ENCODE data around the gene DIAPH1. TPM values are rescaled to one million over a fixed set of nuclear protein-coding genes. Genes with fewer than 3 reads are reported as not detected.

DIAPH1 gene
- total RNA-seq, 6 experiments from 2014 or later, result 105 to 119 (median 109) TPM

- H3K27me3 Mint-ChIP-seq (ENCODE audit: insufficient read depth), result peaks cover 14% of the 10 kb centered on the region
- H3K9me3 Mint-ChIP-seq, result no peaks in the 10 kb centered on the region
- peak overlapping the region; percentile 86 for H3K4me3 Mint-ChIP-seq
- peaks cover 51% of the 10 kb centered on the region for H3K4me1 Mint-ChIP-seq (ENCODE audit: low read depth)
- DNase-seq, result peak; percentile 71
- TF ChIP-seq CTCF (IDR thresholded peaks at IDR 0.05), result no peak
- peak overlapping the region; percentile 98 for H3K27ac Mint-ChIP-seq
- H3K36me3 Mint-ChIP-seq (ENCODE audit: low read depth), result peaks cover 30% of the 10 kb centered on the region
Measured at GRCh38 chr5:141507387-141508091, 111.3 kb downstream of the DIAPH1 start.

- H3K4me1 Mint-ChIP-seq (ENCODE audit: low read depth), result peaks cover 43% of the 10 kb centered on the region
- peaks cover 11% of the 10 kb centered on the region for H3K27me3 Mint-ChIP-seq (ENCODE audit: insufficient read depth)
- peaks cover 27% of the 10 kb centered on the region for H3K36me3 Mint-ChIP-seq (ENCODE audit: low read depth)
- TF ChIP-seq CTCF (IDR thresholded peaks at IDR 0.05), result no peak
- H3K4me3 Mint-ChIP-seq, result peak overlapping the region; percentile 86; the same call in 1 of the 2 replicates
- no peak for DNase-seq
- H3K9me3 Mint-ChIP-seq, result no peaks in the 10 kb centered on the region
- peak overlapping the region; percentile 98 for H3K27ac Mint-ChIP-seq
Measured at GRCh38 chr5:141506381-141507155, 112.2 kb downstream of the DIAPH1 start.

GRCh38 chr5:141504216-141504615, 114.6 kb downstream of the DIAPH1 start:
- TF ChIP-seq CTCF (IDR thresholded peaks at IDR 0.05), result no peak
- H3K36me3 Mint-ChIP-seq (ENCODE audit: low read depth), result peaks cover 15% of the 10 kb centered on the region; the same call in 1 of the 2 replicates
- DNase-seq, result no peak
- H3K27ac Mint-ChIP-seq, result no peak overlapping the region
- H3K4me1 Mint-ChIP-seq (ENCODE audit: low read depth), result peaks cover 27% of the 10 kb centered on the region
- peaks cover 5% of the 10 kb centered on the region for H3K27me3 Mint-ChIP-seq (ENCODE audit: insufficient read depth)
- H3K4me3 Mint-ChIP-seq, result no peak overlapping the region
- H3K9me3 Mint-ChIP-seq, result no peaks in the 10 kb centered on the region

GRCh38 chr5:141503681-141504080, 115.1 kb downstream of the DIAPH1 start:
- H3K36me3 Mint-ChIP-seq (ENCODE audit: low read depth), result peaks cover 15% of the 10 kb centered on the region; the same call in 1 of the 2 replicates
- H3K9me3 Mint-ChIP-seq, result no peaks in the 10 kb centered on the region
- H3K4me1 Mint-ChIP-seq (ENCODE audit: low read depth), result peaks cover 22% of the 10 kb centered on the region
- DNase-seq, result no peak
- no peak for TF ChIP-seq CTCF (IDR thresholded peaks at IDR 0.05)
- peaks cover 5% of the 10 kb centered on the region for H3K27me3 Mint-ChIP-seq (ENCODE audit: insufficient read depth)
- no peak overlapping the region for H3K4me3 Mint-ChIP-seq
- no peak overlapping the region for H3K27ac Mint-ChIP-seq

GRCh38 chr5:141501761-141502160, 117.0 kb downstream of the DIAPH1 start:
- Mint-ChIP-seq H3K9me3 (no peaks in the 10 kb centered on the region), H3K4me1 (ENCODE audit: low read depth) (peaks cover 2% of the 10 kb centered on the region), H3K36me3 (ENCODE audit: low read depth) (peaks cover 21% of the 10 kb centered on the region), H3K27me3 (ENCODE audit: insufficient read depth) (peaks cover 2% of the 10 kb centered on the region), H3K27ac (peak overlapping the region; percentile 43; the same call in 1 of the 2 replicates), H3K4me3 (no peak overlapping the region)
- no peak for TF ChIP-seq CTCF (IDR thresholded peaks at IDR 0.05)
- no peak for DNase-seq
